Ascending aorta (tissue), 2 donors: ENCODE measurements around the gene SDHC. TPM values are rescaled to one million over a fixed set of nuclear protein-coding genes. Genes with fewer than 3 reads are reported as not detected.

Source experiments
- DNase-seq, 2 donors: peaks; one replicate each; pipeline ENCODE4 v3.0.0-alpha.2; 2019; ENCODE audit warnings: low spot score in 2 of 2
- H3K27ac ChIP-seq, 2 donors: fragments of 200-600 bp; sonication (generic); one replicate each; pipeline ENCODE4 v1.5.1; 2016 to 2017; ENCODE audit warnings: mild to moderate bottlenecking in 1 of 2
- H3K27me3 ChIP-seq: fragments of 200-600 bp; sonication (generic); one replicate; pipeline ENCODE4 v1.5.1; 2017
- H3K36me3 ChIP-seq, 2 donors: fragments of 200-600 bp; sonication (generic); one replicate each; pipeline ENCODE4 v1.5.1; 2016
- H3K4me1 ChIP-seq, 2 donors: fragments of 200-600 bp; sonication (generic); one replicate each; pipeline ENCODE4 v1.5.1; 2016 to 2017; ENCODE audit warnings: mild to moderate bottlenecking in 1 of 2
- H3K4me3 ChIP-seq, 2 donors: fragments of 200-600 bp; sonication (generic); one replicate each; pipeline ENCODE4 v1.5.1; 2016 to 2017; ENCODE audit warnings: mild to moderate bottlenecking in 1 of 2
- H3K9me3 ChIP-seq, 2 donors: fragments of 200-600 bp; sonication (generic); one replicate each; pipeline ENCODE4 v1.5.1; 2016
- CTCF ChIP-seq, 3 experiments: fragments of 200-600 bp in 2 of 3; fragments of 450-650 bp in 1 of 3; sonication (generic) in 2 of 3; IDR thresholded peaks; one replicate each; pipeline ENCODE4 v1.5.1; 2016 to 2019; ENCODE audit warnings: antibody characterized with exemption in 3 of 3, mild to moderate bottlenecking in 1 of 3, moderate library complexity in 1 of 3
- intact Hi-C: fragments of 100-400 bp; cut with DNase I; formaldehyde crosslinking; loops from one replicate; pipeline ENCODE4 v1.15.1; 2023
- total RNA-seq: library from RNA; depleted of rRNA; stranded (reverse); fragments of >200 nt; gene quantifications from one replicate; pipeline ENCODE4 v1.1.0, GENCODE V29; 2016

SDHC gene
- total RNA-seq = 23.2 TPM

- Histone ChIP-seq H3K27me3 (no peaks in the 10 kb centered on the region), H3K27ac (peak within 1 kb of the TSS; percentile 87 to 95), H3K9me3 (no peaks in the 10 kb centered on the region), H3K4me3 (peak within 1 kb of the TSS; percentile 77 to 81), H3K4me1 (peaks cover 0 to 6% of the 10 kb centered on the region in 2 donors), H3K36me3 (peaks cover 0 to 5% of the 10 kb centered on the region in 2 donors)
- intact Hi-C loops = loop anchor here (2.0 to 10.0 kb wide), 4 partner anchors 53 to 450 kb away; partner anchors contain the start of genes ATF6, CFAP126 and TOMM40L
- peak; percentile 45 to 95 for DNase-seq
- no peak for TF ChIP-seq CTCF (IDR thresholded peaks at IDR 0.05)
These were observed at the start of gene SDHC for GRCh38 chr1:161314201-161314981. Gene SDHC, plus strand, starts transcription at chr1:161314381. Its CDS starts 25 bp downstream, at chr1:161314406.

GRCh38 chr1:161265305-161265704, 48.9 kb upstream of the SDHC start:
- intact Hi-C loops = no loop called here
- H3K4me1 ChIP-seq = no peaks in the 10 kb centered on the region
- H3K4me3 ChIP-seq = no peak overlapping the region
- no peaks in the 10 kb centered on the region for H3K27me3 ChIP-seq
- DNase-seq = no peak
- H3K27ac ChIP-seq = no peak overlapping the region
- no peaks in the 10 kb centered on the region for H3K36me3 ChIP-seq
- H3K9me3 ChIP-seq = no peaks in the 10 kb centered on the region
- no peak for TF ChIP-seq CTCF (IDR thresholded peaks at IDR 0.05)

- no peak for DNase-seq
- no peak overlapping the region for H3K27ac ChIP-seq
- no peaks in the 10 kb centered on the region for H3K9me3 ChIP-seq
- H3K4me3 ChIP-seq = no peak overlapping the region
- no peak for TF ChIP-seq CTCF (IDR thresholded peaks at IDR 0.05)
- intact Hi-C loops = no loop called here
- H3K4me1 ChIP-seq = no peaks in the 10 kb centered on the region
- no peaks in the 10 kb centered on the region for H3K36me3 ChIP-seq
- H3K27me3 ChIP-seq = no peaks in the 10 kb centered on the region
These were observed 48.0 kb upstream of the SDHC start for GRCh38 chr1:161266202-161266601.

- Histone ChIP-seq H3K36me3 (no peaks in the 10 kb centered on the region), H3K27me3 (no peaks in the 10 kb centered on the region), H3K27ac (no peak overlapping the region), H3K4me3 (no peak overlapping the region), H3K4me1 (no peaks in the 10 kb centered on the region), H3K9me3 (no peaks in the 10 kb centered on the region)
- no peak for DNase-seq
- TF ChIP-seq CTCF (IDR thresholded peaks at IDR 0.05) = no peak
- intact Hi-C loops = no loop called here
These were observed 47.3 kb upstream of the SDHC start for GRCh38 chr1:161266836-161267235.

GRCh38 chr1:161267321-161267720, 46.9 kb upstream of the SDHC start:
- no peaks in the 10 kb centered on the region for H3K4me1 ChIP-seq
- no peaks in the 10 kb centered on the region for H3K36me3 ChIP-seq
- intact Hi-C loops = no loop called here
- no peak overlapping the region for H3K4me3 ChIP-seq
- no peak overlapping the region for H3K27ac ChIP-seq
- DNase-seq = no peak
- no peaks in the 10 kb centered on the region for H3K27me3 ChIP-seq
- no peak for TF ChIP-seq CTCF (IDR thresholded peaks at IDR 0.05)
- no peaks in the 10 kb centered on the region for H3K9me3 ChIP-seq
